Left lung (tissue), 10 donors: ENCODE results near the gene IFNW1. TPM values are rescaled to one million over a fixed set of nuclear protein-coding genes. Genes with fewer than 3 reads are reported as not detected.

Experiments used
- ATAC-seq: fragments of 200-7000 bp; cut with Tn5 transposase; one replicate; pipeline ENCODE4 v1.9.1; 2020; ENCODE audit warnings: moderate library complexity
- DNase-seq, 4 donors: peaks; one replicate each; pipeline ENCODE4 v3.0.0-alpha.2; 2013 to 2020
- H3K27ac ChIP-seq, 2 donors: fragments of 200-600 bp; sonication (generic) in 1 of 2; one replicate each; pipeline versions ENCODE4 v1.5.0 to v1.8.0; 2020 to 2021
- H3K27me3 ChIP-seq, 2 donors: fragments of 200-600 bp; sonication (generic) in 1 of 2; one replicate each; pipeline versions ENCODE4 v1.5.0 to v1.8.0; 2020 to 2021
- H3K36me3 ChIP-seq, 2 donors: fragments of 200-600 bp; sonication (generic) in 1 of 2; one replicate each; pipeline versions ENCODE4 v1.5.0 to v1.8.0; 2020 to 2021
- H3K4me1 ChIP-seq, 2 donors: fragments of 200-600 bp; one replicate each; pipeline ENCODE4 v1.8.0; 2021
- H3K4me3 ChIP-seq, 2 donors: fragments of 200-600 bp; sonication (generic) in 1 of 2; one replicate each; pipeline versions ENCODE4 v1.5.0 to v1.8.0; 2020 to 2021; ENCODE audit warnings: mild to moderate bottlenecking in 1 of 2
- H3K9me3 ChIP-seq, 2 donors: fragments of 200-600 bp; sonication (generic) in 1 of 2; one replicate each; pipeline versions ENCODE4 v1.5.0 to v1.8.0; 2020 to 2021
- CTCF ChIP-seq, 2 donors: fragments of 200-600 bp; sonication (generic) in 1 of 2; IDR thresholded peaks; one replicate each; pipeline versions ENCODE4 v1.5.0 to v1.8.0; 2021; ENCODE audit warnings: antibody characterized with exemption in 2 of 2
- intact Hi-C, 2 donors: fragments of 100-400 bp; cut with DNase I; formaldehyde crosslinking; loops; one replicate each; pipeline versions ENCODE4 v1.11.2 to v1.14.2; 2022
- polyA plus RNA-seq, 6 donors: library from polyadenylated mRNA; unstranded; fragments of 120-200 nt; gene quantifications; one replicate each; pipeline ENCODE4 v1.2.1, GENCODE V29; 2013; ENCODE audit not compliant: insufficient read length in 6 of 6
- total RNA-seq, 2 donors: library from RNA; stranded (reverse); fragmentation: NEBNext Ultra II Directional; extraction: Animal tissue kit (Norgen Biotek cat#: 25700); gene quantifications; one replicate each; pipeline ENCODE4 v1.2.1, GENCODE V29; 2021
- donor health status: DM: no; HTN: yes; CAD: no.
- donor health status: DM: no; HTN: no; CAD: no.

Gene IFNW1
- total and polyA plus RNA-seq, 8 donors = 0.07 to 0.15 (median 0.09) TPM; not detected in 5

GRCh38 chr9:21110708-21111576 lies 30.7 kb downstream of the IFNW1 start:
- H3K27ac ChIP-seq = no peak overlapping the region
- no peaks in the 10 kb centered on the region for H3K9me3 ChIP-seq
- intact Hi-C loops = loop anchor here in 1 of 2 donors (10.0 kb wide), 1 partner anchor 1186 kb away; no protein-coding TSS in a partner anchor
- peak; percentile 95 for ATAC-seq
- no peaks in the 10 kb centered on the region for H3K4me1 ChIP-seq
- peak; percentile 73 to 75 for TF ChIP-seq CTCF (IDR thresholded peaks at IDR 0.05)
- H3K27me3 ChIP-seq = no peaks in the 10 kb centered on the region
- no peak overlapping the region for H3K4me3 ChIP-seq
- DNase-seq = peak in 2 of 4 donors; percentile 63 to 79
- no peaks in the 10 kb centered on the region for H3K36me3 ChIP-seq

- no peaks in the 10 kb centered on the region for H3K27me3 ChIP-seq
- no peak overlapping the region for H3K4me3 ChIP-seq
- no peaks in the 10 kb centered on the region for H3K9me3 ChIP-seq
- H3K27ac ChIP-seq = peak overlapping the region in 1 of 2 donors; percentile 68
- no peak for DNase-seq
- intact Hi-C loops = no loop called here
- no peak for TF ChIP-seq CTCF (IDR thresholded peaks at IDR 0.05)
- no peaks in the 10 kb centered on the region for H3K36me3 ChIP-seq
- no peak for ATAC-seq
- H3K4me1 ChIP-seq = peaks cover 0 to 3% of the 10 kb centered on the region in 2 donors
Observed at GRCh38 chr9:21104787-21105186, 36.8 kb downstream of the IFNW1 start.

- H3K9me3 ChIP-seq = no peaks in the 10 kb centered on the region
- intact Hi-C loops = no loop called here
- H3K4me3 ChIP-seq = no peak overlapping the region
- TF ChIP-seq CTCF (IDR thresholded peaks at IDR 0.05) = no peak
- DNase-seq (no peak), ATAC-seq (no peak)
- H3K27ac ChIP-seq = no peak overlapping the region
- H3K4me1 ChIP-seq = peaks cover 0 to 3% of the 10 kb centered on the region in 2 donors
- H3K36me3 ChIP-seq = no peaks in the 10 kb centered on the region
- no peaks in the 10 kb centered on the region for H3K27me3 ChIP-seq
Observed at GRCh38 chr9:21102305-21102704, 39.3 kb downstream of the IFNW1 start.

GRCh38 chr9:21097817-21098216 lies 43.8 kb downstream of the IFNW1 start:
- H3K4me1 ChIP-seq = peaks cover 7 to 16% of the 10 kb centered on the region in 2 donors
- intact Hi-C loops = no loop called here

More at GRCh38 chr9:21097817-21098216, 43.8 kb downstream of the IFNW1 start:
- ATAC-seq (no peak), DNase-seq (no peak)
- H3K4me3 ChIP-seq = no peak overlapping the region
- H3K27me3 ChIP-seq = no peaks in the 10 kb centered on the region
- no peak for TF ChIP-seq CTCF (IDR thresholded peaks at IDR 0.05)
- no peaks in the 10 kb centered on the region for H3K9me3 ChIP-seq
- no peaks in the 10 kb centered on the region for H3K36me3 ChIP-seq
- H3K27ac ChIP-seq = no peak overlapping the region
